ENCODE measurements around the gene TBC1D23. TPM values are rescaled to one million over a fixed set of nuclear protein-coding genes. Genes with fewer than 3 reads are reported as not detected.

The TBC1D23 gene
- total RNA-seq, 1 donor from 2014 or later = 41.9 TPM

DNA sequence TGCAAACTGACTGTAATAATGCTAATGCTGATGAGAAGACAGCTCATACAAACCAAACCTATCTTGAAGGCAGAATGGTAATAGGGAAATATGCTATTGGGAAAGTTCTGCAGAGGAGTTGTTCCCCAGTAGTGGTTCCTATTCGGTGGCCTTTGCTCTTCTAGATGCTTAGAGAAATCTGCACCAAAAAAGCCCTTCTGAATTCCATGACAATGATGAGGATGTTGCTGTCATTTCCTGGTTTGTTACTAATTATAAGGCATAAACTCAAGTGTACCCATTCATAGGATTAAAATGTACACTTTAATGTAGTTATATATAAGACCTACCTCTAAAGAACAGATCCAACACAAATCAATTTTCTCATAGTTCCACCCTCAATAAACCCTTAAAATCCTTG lies 110.0 kb downstream of the TBC1D23 start:
- TF ChIP-seq, protein P1, sequence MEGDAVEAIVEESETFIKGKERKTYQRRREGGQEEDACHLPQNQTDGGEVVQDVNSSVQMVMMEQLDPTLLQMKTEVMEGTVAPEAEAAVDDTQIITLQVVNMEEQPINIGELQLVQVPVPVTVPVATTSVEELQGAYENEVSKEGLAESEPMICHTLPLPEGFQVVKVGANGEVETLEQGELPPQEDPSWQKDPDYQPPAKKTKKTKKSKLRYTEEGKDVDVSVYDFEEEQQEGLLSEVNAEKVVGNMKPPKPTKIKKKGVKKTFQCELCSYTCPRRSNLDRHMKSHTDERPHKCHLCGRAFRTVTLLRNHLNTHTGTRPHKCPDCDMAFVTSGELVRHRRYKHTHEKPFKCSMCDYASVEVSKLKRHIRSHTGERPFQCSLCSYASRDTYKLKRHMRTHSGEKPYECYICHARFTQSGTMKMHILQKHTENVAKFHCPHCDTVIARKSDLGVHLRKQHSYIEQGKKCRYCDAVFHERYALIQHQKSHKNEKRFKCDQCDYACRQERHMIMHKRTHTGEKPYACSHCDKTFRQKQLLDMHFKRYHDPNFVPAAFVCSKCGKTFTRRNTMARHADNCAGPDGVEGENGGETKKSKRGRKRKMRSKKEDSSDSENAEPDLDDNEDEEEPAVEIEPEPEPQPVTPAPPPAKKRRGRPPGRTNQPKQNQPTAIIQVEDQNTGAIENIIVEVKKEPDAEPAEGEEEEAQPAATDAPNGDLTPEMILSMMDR (IDR thresholded peaks at IDR 0.05) = no peak
- intact Hi-C loops (cut with DNase I) = no loop called here
- Histone ChIP-seq H3K4me3 (no peak overlapping the region), H3K36me3 (peaks cover 88% of the 10 kb centered on the region), H3K27ac (no peak overlapping the region), H3K9me3 (no peaks in the 10 kb centered on the region), H3K4me1 (no peaks in the 10 kb centered on the region), H3K27me3 (ENCODE audit: low read depth) (no peaks in the 10 kb centered on the region)
- DNase-seq (no peak), ATAC-seq (no peak)

DNA sequence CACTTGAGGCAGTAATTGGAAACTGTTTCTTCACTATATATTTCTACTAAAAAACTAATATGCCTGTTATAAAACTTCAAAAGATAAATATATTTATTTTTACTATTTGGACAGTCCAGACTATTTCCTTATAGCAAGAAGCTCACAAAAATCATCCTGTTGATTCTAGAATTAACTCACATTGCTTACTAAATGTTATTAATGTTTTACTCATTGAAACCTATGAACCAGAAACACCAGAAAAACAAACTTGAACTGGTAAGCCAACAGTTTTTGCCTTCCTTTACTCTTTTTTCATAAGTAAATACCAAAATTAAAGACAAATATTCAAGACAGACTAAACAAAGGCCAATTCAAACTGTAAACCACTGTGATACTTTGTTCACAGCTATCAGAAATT lies 113.7 kb downstream of the TBC1D23 start:
- ATAC-seq = no peak
- H3K4me3 ChIP-seq = no peak overlapping the region

More for the DNA sequence above, 113.7 kb downstream of the TBC1D23 start:
- no peaks in the 10 kb centered on the region for H3K9me3 ChIP-seq
- H3K27ac ChIP-seq = no peak overlapping the region
- no peaks in the 10 kb centered on the region for H3K27me3 ChIP-seq (ENCODE audit: low read depth)
- no peaks in the 10 kb centered on the region for H3K4me1 ChIP-seq
- peaks cover 83% of the 10 kb centered on the region for H3K36me3 ChIP-seq
- TF ChIP-seq, protein P1 (IDR thresholded peaks at IDR 0.05) = no peak
- intact Hi-C loops (cut with DNase I) = no loop called here
- DNase-seq = no peak

Other genes with a start within 250 kb of the TBC1D23 start
- 25.0 TPM for gene FILIP1L, start 146.5 kb upstream of the TBC1D23 start, total RNA-seq
- gene NIT2, start 73.8 kb downstream of the TBC1D23 start, total RNA-seq = 33.9 TPM
- 31.3 TPM for gene TOMM70, start 140.1 kb downstream of the TBC1D23 start, total RNA-seq
- gene LNP1, start 140.5 kb downstream of the TBC1D23 start, total RNA-seq = 2.0 TPM
- 17.2 TPM for gene TMEM45A, start 231.6 kb downstream of the TBC1D23 start, total RNA-seq

All from lower lobe of right lung (tissue), 2 donors.